GM13976 (cell line): ENCODE results near the gene IMPDH1.
A peak's percentile ranks its signal among the peaks of the same experiment; 100 is the strongest.
"Not testable (repeated sequence)": the region's sequence is repeated elsewhere in the genome, so short reads cannot be mapped to it uniquely, and the experiment has no call there.

Source experiments
- DNase-seq: peaks from one replicate; pipeline ENCODE4 v3.0.0; 2012; ENCODE audit warnings: low spot score
- in situ Hi-C: fragments of 300-500 bp; cut with MboI; formaldehyde crosslinking; loops from one replicate; pipeline ENCODE4 v1.12.0; 2022; ENCODE audit warnings: low sequenced_read_pairs, mixed read lengths, inconsistent platforms; ENCODE audit not compliant: unreplicated experiment
- TF ChIP-seq, protein P1 (sequence below): IDR thresholded peaks from 2 replicates; pipeline ENCODE4 v1.5.1; 2012; ENCODE audit warnings: borderline replicate concordance, mild to moderate bottlenecking; ENCODE audit not compliant: insufficient read depth; ENCODE audit errors: extremely low read depth, missing control alignments, control extremely low read depth

The IMPDH1 gene

GRCh38 chr7:128409596-128410450 is at the start of gene IMPDH1:
Gene IMPDH1 (minus strand): TSS chr7:128409982. CDS start chr7:128409901, 81 bp downstream.
- DNase-seq: peak; percentile 97
- in situ Hi-C loops: no loop called here
- TF ChIP-seq, protein P1, sequence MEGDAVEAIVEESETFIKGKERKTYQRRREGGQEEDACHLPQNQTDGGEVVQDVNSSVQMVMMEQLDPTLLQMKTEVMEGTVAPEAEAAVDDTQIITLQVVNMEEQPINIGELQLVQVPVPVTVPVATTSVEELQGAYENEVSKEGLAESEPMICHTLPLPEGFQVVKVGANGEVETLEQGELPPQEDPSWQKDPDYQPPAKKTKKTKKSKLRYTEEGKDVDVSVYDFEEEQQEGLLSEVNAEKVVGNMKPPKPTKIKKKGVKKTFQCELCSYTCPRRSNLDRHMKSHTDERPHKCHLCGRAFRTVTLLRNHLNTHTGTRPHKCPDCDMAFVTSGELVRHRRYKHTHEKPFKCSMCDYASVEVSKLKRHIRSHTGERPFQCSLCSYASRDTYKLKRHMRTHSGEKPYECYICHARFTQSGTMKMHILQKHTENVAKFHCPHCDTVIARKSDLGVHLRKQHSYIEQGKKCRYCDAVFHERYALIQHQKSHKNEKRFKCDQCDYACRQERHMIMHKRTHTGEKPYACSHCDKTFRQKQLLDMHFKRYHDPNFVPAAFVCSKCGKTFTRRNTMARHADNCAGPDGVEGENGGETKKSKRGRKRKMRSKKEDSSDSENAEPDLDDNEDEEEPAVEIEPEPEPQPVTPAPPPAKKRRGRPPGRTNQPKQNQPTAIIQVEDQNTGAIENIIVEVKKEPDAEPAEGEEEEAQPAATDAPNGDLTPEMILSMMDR: no peak

- TF ChIP-seq, protein P1: peak; percentile 69
- in situ Hi-C loops: no loop called here
- DNase-seq: peak; percentile 71
Observed at GRCh38 chr7:128459394-128459878, 49.7 kb upstream of the IMPDH1 start.

DNA sequence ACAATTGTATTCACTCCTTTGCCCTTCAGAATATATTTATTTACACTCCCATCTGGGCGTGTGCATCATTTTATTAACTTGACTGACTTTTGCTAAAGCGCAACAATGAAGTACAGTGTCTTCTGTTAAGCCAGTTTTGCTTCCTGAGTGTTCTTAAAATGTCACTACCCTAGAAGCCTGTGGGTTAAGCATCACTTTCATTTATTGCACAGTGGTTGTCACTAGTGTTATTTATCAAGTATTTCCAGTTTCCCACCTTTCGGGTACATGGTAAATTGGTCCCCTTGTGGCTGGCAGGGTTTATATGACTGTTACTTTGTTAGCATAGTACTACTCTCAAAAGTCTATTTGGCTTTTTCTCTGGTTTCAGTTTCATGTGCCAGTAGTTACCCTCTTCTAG is 49.2 kb upstream of the IMPDH1 start:
- TF ChIP-seq, protein P1: no peak
- in situ Hi-C loops: no loop called here

GRCh38 chr7:128457385-128457784 is 47.6 kb upstream of the IMPDH1 start:
- DNase-seq, in situ Hi-C loops: not testable (repeated sequence)

More for the DNA sequence above, 49.2 kb upstream of the IMPDH1 start:
- no peak for DNase-seq

DNA sequence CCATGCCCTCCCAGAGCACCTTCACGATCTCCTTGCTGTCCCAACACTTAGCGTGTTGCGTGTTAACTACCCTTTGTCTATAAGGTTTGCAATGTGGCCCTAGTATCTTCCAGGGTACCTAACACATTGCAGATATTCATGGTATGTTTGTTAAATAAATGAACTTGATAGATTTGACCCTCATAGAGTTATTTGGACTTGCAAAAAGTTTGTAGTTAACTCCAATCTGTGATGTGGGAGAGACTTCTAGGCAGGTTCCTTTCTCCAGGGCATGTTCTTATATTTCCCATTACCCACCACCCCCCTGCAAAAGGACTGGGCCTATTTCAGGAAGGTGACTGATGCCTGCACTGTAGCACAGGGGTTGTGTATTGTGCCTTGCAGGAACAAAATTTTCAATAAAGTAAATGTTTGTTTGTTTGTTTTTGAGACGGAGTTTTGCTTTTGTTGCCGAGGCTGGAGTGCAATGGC is 46.5 kb upstream of the IMPDH1 start:
- no peak for DNase-seq
- TF ChIP-seq, protein P1: no peak
- in situ Hi-C loops: no loop called here

DNA sequence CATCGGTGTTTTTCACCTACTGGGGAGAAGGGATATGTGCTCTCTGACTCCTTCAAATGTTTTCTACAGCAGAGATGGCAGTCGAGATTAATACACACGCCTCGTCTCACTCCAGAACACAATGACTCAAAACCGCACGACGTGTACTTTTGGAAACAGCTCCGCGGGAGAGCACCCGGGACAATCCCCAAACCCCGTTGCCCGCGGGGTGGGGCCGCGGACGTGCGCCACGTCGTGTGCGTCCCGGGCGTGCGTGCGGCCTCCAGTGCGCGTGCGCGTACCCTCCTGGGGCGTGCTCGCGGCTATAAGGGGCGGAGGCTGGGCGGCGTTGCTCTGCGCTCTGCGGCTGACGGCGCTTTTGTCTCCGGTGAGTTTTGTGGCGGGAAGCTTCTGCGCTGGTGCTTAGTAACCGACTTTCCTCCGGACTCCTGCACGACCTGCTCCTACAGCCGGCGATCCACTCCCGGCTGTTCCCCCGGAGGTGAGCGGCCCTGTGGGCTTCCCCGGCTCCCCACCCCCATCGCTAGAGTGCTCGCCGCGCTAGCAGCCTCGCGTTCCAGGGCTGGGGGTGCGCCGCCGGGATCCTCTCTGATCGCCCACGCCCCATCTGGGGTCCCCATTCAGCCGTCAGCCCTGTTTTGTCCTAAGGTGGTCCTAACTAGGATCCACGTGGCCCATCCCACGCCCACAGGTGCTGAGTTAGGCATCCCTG is 45.9 kb upstream of the IMPDH1 start, which contains the start of gene HILPDA:
TSS of gene HILPDA (plus strand) at position 336 of the 712 bp plus-strand sequence. CDS start 1,391 bp downstream, outside the sequence.
- TF ChIP-seq, protein P1: no peak
- DNase-seq: peak; percentile 98
- in situ Hi-C loops: no loop called here
